Stimulated activated CD8-positive, alpha-beta memory T cell treated with anti-CD3 and anti-CD28 coated beads, Interleukin-4, amount 100 ng/mL, for 24 hours (primary cell): ENCODE measurements around the gene GNA15.
"Not testable (repeated sequence)": the region's sequence is repeated elsewhere in the genome, so short reads cannot be mapped to it uniquely, and the experiment has no call there.

ENCODE experiments used
- DNase-seq: peaks from one replicate; pipeline ENCODE4 v3.0.0-alpha.2; 2020; ENCODE audit warnings: low read depth

Gene GNA15

DNA sequence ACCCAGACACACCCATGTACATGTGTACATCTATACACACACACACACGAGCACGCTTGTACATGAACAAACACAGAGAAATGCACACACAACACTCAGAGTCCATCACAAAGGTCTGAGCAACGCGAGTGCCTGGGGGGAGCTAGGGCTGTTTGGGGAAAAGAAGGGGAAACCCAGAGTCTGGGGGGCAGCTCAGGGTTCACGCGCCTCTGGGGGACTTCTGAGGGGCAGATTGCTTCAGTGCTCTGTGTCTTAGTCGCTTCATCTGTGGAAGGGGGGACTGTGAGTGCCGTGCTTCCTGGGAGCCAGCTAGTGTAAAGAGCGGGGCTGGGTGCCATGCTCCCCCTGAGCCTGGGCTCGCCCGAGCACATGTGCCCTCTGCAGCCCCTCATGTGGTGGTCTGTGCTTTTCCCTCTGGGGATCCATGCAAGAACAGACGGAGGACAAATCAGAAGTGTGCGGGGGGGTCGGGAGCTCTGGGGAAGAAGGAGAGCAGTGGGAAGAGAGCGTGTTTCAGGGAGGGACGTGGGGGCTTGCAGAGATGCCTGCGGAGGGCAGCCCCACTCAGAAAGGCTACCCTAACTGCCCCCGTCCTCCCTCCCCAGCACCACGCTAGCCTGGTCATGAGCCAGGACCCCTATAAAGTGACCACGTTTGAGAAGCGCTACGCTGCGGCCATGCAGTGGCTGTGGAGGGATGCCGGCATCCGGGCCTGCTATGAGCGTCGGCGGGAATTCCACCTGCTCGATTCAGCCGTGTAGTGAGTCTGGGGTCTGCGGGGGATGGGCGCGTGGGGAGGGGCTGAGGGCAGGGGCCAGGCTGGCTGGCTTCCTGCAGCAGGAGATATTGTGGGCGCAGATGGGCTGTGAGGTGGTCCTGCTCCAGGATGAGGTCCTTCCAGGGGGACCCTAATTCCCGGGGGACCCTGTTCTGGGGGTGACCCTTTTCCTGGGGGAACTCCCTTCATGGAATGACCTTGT, 14.0 kb downstream of the GNA15 start:
- DNase-seq, result no peak

DNA sequence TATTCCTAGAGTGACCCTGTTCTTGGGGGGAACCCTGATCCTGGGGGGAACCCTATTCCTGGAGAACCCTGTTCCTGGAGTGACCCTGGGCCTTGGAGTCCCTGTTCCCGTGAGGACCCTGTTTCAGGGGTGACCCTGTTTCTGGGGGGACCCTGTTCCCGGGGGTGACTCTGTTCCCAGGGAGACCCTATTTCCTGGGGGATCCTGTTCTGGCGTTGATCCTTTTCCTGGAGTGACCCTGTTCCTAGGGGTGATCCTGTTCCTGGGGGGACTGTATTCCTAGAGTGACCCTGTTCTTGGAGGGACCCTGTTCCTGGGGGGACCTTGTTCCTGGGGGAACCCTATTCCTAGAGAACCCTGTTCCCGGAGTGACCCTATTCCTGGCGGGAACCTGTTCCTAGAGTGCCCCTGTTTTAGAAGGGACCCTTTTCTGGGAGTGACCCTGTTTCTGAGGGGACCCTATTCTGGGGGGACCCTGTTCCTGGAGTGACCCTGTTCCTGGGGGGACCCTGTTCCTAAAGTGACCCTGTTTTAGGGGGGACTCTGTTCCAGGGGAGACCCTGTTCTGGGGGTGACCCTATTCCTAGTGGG, 15.0 kb downstream of the GNA15 start:
- DNase-seq, result no peak

DNA sequence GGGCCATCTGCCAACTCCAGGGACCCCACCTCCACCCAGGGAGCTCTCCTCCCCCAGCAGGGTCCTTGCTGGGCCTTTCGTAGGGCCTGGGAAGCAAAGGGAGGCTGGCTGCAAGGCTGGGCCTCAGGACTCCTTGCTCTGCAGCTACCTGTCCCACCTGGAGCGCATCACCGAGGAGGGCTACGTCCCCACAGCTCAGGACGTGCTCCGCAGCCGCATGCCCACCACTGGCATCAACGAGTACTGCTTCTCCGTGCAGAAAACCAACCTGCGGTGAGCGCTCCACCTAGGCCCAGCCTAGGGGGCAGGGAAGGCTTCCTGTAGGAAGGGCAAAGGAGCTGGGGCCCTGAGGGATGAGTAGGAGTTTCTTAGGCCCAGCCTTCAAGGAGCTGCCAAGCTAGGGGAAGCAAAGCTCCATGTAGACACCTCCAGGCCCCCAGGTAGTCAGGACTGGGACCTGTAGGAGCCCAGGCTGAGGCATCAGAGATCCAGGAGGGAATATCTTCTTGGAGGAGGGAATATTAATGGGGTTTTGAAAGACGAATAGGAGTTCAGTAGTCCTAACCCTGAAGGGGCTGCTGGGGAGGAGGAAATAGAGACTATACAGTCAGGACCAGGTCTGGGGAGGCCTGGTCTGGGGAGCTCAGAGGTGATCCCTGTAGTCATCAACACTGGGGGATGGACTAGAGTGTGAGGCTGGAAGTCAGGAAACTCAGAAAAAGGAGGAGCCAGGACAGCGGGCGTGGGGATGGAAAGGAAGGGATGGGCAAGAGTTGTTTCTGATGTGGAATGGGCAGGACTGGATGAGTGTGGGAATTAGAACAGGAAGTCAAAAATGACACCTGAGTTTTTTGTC, 16.0 kb downstream of the GNA15 start:
- DNase-seq, result no peak

DNA sequence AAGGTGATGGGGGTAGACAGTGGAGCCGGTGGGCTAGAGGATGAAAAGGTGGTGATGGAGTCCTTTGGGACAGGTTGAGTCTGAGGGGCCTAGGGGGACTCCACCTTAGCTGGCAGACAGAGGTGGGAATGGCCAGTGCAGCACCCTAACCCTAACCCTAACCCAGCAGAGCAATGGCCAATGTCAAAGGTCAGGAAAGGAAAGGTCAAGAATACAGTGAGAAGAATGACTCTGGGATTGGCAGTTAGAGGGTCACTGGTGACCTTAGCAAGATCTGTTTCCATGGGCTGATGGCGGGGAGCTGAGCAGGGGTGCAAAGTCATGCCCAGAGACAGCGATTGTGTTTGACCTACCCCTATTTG, 16.6 kb downstream of the GNA15 start:
- DNase-seq, result no peak

DNA sequence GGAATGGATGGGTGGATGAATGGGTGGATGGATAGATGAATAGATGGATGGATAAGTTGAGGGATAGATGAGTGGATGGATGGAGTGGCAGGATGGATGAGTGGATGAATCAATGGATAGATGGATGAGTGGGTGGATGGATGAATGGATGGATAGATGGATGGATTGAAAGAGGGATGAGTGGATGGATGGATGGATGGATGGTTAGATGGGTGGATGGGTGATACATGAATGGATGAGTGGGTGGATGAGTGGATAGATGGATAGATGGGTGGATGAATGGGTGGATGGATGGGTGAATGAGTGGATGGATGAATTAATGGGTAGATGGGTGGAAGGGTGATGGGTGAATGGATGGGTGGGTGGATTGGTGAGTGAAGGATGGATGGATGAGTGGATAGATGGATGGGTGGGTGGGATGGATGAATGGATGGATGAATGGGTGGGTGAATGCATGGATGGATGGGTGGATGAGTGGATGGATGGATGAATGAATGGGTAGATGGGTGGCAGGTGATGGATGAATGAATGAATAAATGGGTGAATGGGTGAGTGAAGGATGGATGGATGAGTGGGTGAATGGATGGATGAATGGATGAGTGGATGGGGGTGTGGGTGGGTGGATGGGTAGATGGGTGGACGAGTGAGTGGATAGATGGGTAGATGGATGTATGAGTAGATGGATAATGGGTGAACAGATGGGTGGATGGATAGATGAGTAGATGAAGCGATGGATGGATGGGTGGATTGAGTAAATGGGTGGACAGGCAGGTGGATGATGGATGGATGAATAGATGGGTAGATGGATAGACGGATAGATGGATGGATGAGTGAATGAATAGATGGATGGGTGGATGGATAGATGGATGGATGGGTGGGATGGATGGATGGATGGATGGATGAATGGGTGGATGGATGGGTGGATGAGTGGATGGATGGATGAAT, 17.7 kb downstream of the GNA15 start:
- DNase-seq, result no peak

DNA sequence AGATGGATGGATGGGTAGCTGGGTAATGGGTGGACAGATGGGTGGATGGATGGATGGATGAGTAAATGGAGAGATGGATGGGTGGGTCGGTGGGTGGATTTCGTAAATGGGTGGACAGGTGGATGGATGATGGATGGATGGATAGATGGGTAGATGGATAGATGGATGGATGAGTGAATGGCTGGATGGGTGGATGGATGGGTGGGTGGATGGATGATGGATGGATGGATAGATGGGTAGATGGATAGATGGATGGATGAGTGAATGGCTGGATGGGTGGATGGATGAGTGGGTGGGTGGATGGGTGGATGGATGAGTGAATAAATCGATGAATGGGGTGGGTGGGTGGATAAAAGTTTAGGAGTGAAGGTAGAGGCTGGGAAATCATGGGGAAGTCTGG, 18.6 kb downstream of the GNA15 start:
- DNase-seq, result not testable (repeated sequence)

DNA sequence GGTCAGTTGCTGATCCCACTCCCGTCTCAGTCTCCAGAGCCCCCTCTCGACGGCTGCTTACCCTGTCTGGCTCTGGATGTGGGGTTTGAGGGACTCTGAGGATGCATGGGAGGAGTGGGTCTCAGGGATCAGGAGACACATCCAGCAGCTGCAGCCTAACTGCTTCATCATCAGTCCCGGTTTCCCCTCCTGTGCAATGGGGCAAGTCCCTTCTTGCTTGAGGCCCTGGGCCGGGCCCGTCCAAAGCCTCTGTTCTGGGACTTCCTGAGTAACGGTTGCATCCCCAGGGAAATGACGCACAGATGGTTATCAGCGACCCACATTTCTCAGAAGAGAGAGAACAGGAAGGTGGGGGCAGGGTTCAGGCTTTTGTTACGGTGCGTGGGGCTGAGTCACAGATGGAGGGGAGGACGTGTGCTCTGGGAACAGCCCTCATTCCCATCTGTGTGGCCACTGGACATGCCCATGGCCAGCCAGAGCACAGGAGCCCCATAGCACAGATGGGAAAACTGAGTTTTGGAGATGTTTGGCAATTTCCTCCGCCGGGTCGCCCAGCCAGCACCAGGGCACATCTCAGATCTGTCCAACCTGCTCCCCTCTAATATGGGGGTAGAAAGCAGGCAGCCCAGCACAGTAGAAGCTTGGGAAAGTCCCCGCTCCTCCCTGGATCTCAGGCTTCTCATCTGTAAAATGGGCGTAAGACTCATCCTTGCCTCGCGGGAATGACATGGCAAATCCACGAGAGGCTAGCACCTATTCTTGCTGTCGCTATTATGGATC, 19.3 kb downstream of the GNA15 start:
- DNase-seq, result peak; percentile 62

DNA sequence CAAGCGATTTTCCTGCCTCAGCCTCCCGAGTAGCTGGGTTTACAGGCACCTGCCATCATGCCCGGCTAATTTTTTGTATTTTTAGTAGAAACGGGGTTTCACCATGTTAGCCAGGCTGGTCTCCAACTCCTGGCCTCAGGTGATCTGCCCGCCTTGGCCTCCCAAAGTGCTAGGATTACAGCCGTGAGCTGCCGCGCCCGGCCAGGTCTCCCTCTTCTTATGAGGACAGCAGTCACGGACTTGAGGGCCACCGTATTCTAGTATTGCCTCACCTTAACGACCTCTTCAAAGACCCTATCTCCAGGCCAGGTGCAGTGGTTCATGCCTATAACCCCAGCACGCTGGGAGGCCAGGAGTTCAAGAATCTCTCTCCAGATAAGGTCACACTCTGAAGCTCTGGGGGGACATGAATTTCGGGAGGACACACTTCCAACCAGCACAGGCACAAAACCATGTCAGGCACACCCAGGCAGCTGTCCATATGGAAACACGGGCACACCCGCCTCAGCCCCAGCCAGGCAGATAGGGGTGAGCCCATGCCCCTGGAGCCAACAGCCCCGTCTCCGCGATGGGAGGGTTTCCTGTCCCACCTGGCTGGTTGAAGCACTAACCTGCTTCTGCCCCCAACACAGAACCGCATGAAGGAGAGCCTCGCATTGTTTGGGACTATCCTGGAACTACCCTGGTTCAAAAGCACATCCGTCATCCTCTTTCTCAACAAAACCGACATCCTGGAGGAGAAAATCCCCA, 21.4 kb downstream of the GNA15 start:
- no peak for DNase-seq

DNA sequence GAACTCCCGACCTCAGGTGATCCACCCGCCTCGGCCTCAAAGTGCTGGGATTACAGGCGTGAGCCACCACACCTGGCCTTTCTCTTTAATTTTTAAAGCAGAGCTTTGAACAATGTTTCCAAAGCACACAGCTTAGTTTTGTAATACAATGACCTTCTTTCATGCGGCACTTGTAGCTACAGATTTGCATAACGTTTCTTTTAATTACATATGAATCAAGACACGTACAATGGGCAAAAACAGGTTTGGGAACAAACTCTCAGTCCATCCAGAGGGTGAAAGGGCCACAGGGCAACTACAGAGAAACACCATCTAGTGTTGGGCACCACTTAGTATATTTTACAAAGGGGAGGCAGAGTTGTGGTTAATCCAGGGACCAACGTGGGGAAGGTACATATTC, 23.7 kb downstream of the GNA15 start:
- no peak for DNase-seq

DNA sequence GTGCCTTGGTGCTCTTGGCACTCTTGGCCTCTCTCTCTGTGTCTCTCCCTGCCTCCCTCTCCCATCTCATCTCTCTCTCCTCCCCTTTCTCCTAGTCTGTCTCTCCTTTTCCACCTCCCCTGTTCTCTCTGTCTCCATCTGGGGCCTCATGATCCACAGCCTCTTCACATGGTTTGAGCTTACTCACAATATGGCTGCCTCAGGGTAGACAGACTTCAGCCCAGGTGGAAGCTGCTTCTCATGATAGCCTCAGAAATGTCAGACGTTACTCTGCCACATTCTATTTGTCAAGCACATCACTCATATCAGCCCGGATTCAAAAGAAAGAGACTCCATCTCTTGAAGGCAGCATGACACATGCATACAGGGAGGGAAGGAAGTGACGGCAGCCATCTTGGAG, 24.4 kb downstream of the GNA15 start:
- DNase-seq, result no peak

DNA sequence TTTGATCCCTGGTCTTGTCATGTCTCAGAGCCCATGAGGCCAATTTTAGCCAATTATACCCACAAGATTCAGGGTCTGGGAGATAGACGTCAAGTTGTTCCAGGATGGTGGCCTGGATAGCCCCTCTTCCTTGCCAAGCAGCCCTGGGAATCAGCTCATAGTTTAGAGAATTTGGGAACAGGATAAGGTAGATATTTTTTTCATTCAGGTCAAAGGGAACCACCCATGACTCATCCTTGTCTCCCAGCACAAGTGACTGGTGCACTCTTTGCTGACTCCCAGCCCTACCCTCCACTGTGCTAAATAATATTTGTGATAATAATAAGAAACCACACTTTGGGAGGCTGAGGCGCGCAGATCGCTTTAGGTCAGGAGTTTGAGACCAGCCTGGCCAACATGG, 25.6 kb downstream of the GNA15 start:
- no peak for DNase-seq

DNA sequence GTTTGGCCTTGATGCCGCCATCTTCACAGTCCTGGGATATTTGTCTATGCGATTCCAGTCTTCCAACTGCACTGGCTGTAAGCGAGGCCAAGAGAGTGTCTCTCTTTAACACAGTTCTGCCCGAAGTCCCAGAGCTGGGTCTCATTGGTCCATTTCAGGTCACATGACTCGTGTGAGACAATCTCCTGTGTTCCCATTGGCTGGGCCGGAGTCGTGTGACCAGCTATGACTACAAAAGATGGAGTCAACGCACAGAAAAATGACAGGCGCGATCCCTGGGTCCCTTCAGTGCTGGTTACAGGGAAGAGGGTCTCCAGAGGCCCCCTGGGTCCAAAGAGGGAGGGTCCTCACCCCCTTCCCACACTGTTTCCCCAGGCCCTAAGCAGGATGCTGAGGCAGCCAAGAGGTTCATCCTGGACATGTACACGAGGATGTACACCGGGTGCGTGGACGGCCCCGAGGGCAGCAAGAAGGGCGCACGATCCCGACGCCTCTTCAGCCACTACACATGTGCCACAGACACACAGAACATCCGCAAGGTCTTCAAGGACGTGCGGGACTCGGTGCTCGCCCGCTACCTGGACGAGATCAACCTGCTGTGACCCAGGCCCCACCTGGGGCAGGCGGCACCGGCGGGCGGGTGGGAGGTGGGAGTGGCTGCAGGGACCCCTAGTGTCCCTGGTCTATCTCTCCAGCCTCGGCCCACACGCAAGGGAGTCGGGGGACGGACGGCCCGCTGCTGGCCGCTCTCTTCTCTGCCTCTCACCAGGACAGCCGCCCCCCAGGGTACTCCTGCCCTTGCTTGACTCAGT, 26.8 kb downstream of the GNA15 start:
- DNase-seq, result no peak

DNA sequence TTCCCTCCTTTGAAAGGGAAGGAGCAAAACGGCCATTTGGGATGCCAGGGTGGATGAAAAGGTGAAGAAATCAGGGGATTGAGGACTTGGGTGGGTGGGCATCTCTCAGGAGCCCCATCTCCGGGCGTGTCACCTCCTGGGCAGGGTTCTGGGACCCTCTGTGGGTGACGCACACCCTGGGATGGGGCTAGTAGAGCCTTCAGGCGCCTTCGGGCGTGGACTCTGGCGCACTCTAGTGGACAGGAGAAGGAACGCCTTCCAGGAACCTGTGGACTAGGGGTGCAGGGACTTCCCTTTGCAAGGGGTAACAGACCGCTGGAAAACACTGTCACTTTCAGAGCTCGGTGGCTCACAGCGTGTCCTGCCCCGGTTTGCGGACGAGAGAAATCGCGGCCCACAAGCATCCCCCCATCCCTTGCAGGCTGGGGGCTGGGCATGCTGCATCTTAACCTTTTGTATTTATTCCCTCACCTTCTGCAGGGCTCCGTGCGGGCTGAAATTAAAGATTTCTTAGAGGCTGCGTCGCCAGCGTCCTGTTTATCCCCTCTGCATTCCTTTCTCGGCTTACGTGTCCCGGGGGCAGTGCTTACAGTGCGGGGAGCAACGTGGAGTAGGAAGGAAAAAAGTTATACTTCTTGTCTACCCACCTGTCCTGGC, 27.5 kb downstream of the GNA15 start:
- no peak for DNase-seq

DNA sequence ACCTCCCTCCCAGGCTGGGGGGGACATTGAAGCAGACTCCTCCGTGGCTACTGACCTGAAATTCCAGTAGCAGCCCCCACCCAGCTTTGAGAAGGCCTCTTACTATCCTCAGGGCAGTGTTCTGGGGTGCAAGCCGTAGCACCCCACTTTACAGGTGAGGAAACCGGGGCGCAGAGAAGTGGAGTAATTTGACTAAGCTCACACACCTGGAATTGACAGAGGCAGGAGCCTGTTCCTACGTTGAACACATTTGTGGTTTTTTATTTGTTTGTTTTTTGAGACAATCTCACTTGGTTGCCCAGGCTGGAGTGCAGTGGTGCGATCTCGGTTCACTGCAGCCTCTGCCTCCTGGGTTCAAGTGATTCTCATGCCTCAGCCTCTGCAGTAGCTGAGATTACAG, 28.1 kb downstream of the GNA15 start:
- DNase-seq, result no peak

DNA sequence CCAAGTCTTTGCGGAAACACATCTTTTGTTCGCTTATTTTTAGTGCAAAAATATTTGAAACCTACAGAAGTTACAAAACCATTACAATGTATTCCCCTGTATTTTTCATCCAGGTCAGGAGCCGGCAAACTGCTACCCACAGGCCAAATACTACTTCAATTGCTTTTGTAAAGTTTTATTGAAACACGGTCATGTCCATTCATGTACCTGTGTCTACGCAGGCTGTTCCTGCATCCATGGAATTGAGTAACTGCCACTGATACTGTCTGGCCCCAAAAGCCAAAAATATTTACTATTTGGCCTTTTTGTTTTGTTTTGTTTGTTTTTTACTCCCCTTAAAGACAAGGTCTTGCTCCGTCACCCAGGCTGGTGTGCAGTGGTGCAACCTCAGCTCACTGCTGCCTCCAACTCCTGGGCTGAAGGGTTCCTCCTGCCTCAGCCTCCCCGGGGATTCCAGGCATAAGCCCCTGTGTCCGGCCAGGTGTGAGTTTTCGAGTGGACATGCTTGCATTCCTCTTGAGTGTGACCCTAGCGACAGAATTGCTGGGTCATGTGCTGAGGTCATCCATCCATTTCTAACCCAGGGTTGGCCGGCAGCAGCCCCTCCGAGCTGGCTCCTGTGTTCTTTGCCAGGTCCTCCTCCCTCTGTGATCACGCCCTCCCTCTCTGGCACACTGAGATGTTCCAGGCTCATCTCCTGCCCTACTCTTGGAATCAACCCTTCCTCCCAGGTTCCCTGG, 31.9 kb downstream of the GNA15 start:
- DNase-seq, result no peak

DNA sequence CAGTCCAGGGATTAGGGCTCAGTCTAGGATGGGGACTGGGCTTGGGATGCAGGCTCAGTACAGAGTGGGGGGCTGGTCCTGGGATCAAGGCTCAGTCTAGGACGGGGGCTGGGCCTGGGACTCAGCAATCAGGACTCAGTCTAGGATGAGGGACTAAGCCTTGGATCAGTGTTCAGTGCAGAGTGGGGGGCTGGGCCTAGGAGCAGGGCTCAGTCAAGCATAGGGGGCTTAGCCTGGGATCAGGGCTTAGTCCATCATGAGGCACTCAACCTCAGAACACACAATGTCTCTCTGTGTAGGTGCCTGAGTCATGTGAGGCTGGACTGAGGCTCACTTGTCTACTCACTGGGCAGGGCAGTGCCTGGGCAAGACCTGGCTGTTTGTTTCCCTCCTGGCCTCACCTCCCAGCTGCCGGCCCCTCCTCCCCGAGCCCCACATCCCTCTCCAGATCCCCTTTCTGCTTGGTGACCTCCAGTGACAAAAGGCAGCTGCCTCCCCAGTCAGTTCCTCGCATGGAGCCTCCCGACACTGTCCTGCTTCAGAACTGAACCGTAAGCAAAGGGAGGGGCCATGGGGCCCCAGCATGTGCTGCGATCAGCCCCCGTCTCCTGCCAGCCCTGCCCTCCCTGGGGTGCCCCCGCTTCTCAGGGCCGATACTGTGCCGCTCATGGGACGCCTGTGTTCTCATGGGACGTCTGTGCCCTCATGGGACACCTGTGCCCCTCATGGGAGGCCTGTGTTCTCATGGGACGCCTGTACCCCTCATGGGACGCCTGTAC, 36.2 kb downstream of the GNA15 start:
- no peak for DNase-seq

DNA sequence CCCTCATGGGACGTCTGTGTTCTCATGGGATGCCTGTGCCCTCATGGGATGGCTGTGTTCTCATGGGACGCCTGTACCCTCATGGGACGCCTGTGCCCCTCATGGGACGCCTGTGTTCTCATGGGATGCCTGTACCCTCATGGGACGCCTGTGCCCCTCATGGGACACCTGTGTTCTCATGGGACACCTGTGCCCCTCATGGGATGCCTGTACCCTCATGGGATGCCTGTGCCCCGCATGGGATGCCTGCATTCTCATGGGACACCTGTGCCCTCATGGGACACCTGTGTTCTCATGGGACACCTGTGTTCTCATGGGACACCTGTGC, 36.8 kb downstream of the GNA15 start:
- DNase-seq, result not testable (repeated sequence)
